Astrocyte of the cerebellum (primary cell): ENCODE data around the gene PPP3R1.

Experiments
- DNase-seq: peaks from one replicate; pipeline ENCODE4 v3.0.0-alpha.2; 2011; ENCODE audit warnings: low read depth
- H3K4me3 ChIP-seq: 2 replicates; pipeline ENCODE4 v1.5.1; 2011; ENCODE audit warnings: mild to moderate bottlenecking, low read depth, low read length, moderate library complexity
- CTCF ChIP-seq: IDR thresholded peaks from 2 replicates; pipeline ENCODE4 v1.5.1; 2012; ENCODE audit warnings: low read length, low read depth, moderate library complexity, mild to moderate bottlenecking; ENCODE audit errors: missing control alignments
- in situ Hi-C: cut with HindIII; loops from 2 replicates; pipeline ENCODE4 v1.10.0; 2017; ENCODE audit warnings: low sequenced_read_pairs

Gene PPP3R1

GRCh38 chr2:68200157-68200787 is 52.1 kb downstream of the PPP3R1 start:
- no peak for DNase-seq
- H3K4me3 ChIP-seq = no peak overlapping the region
- in situ Hi-C loops = no loop called here
- TF ChIP-seq CTCF = no peak

- in situ Hi-C loops = no loop called here
- no peak overlapping the region for H3K4me3 ChIP-seq
- no peak for DNase-seq
- TF ChIP-seq CTCF = no peak
Observed at GRCh38 chr2:68196120-68196716, 56.1 kb downstream of the PPP3R1 start.

GRCh38 chr2:68195096-68195495 is 57.2 kb downstream of the PPP3R1 start:
- H3K4me3 ChIP-seq = no peak overlapping the region
- TF ChIP-seq CTCF = no peak
- in situ Hi-C loops = no loop called here
- no peak for DNase-seq

- in situ Hi-C loops = no loop called here
- H3K4me3 ChIP-seq = no peak overlapping the region
- no peak for TF ChIP-seq CTCF
- peak; percentile 16 for DNase-seq
Observed at GRCh38 chr2:68193787-68194372, 58.5 kb downstream of the PPP3R1 start.

- in situ Hi-C loops = no loop called here
- DNase-seq = no peak
- no peak overlapping the region for H3K4me3 ChIP-seq
- no peak for TF ChIP-seq CTCF
Observed at GRCh38 chr2:68193144-68193543, 59.2 kb downstream of the PPP3R1 start.

- in situ Hi-C loops = no loop called here
- DNase-seq = peak; percentile 36
- no peak for TF ChIP-seq CTCF
- no peak overlapping the region for H3K4me3 ChIP-seq
Observed at GRCh38 chr2:68190991-68191731, 61.2 kb downstream of the PPP3R1 start.
